ENCODE results near the gene DZIP3. TPM values are rescaled to one million over a fixed set of nuclear protein-coding genes. Genes with fewer than 3 reads are reported as not detected.

Gene DZIP3
- total RNA-seq = 84.0 TPM

GRCh38 chr3:108589081-108589997 is at the start of gene DZIP3, which contains the start of gene CIP2A:
Gene DZIP3 (plus strand): TSS chr3:108589722. CDS start chr3:108605407, 15,685 bp downstream.
Gene CIP2A (minus strand): TSS chr3:108589438. CDS start chr3:108589375, 63 bp downstream.

Small RNA genes within 50 kb of the gene (small RNA-seq; reads per million reads assigned to genes)
- gene AC092185.1 = not detected
- gene RF00156 = not detected

Other genes starting within 250 kb of the DZIP3 start
- 1.2 TPM for gene MYH15, start 79.1 kb upstream of the DZIP3 start, total RNA-seq
- gene CIP2A, start 284 bp upstream of the DZIP3 start, total RNA-seq = 26.1 TPM
- gene RETNLB, start 167.7 kb downstream of the DZIP3 start, total RNA-seq = not detected
- gene TRAT1, start 233.1 kb downstream of the DZIP3 start, total RNA-seq = not detected